Midbrain (tissue), 1 donor: ENCODE results near the gene SLCO4A1.

ENCODE experiments used
- DNase-seq: peaks from one replicate; lab custom pipeline; 2025; lab: John Stamatoyannopoulos, UW

The SLCO4A1 gene

GRCh38 chr20:62642051-62642665 lies at the start of gene SLCO4A1:
TSS of gene SLCO4A1 (plus strand) at chr20:62642503. CDS start at chr20:62656455, 13,952 bp downstream.
- peak; percentile 12 for DNase-seq

GRCh38 chr20:62592506-62593177 lies 49.7 kb upstream of the SLCO4A1 start:
- no peak for DNase-seq

- no peak for DNase-seq
Observed at GRCh38 chr20:62593616-62594015, 48.7 kb upstream of the SLCO4A1 start.

GRCh38 chr20:62595069-62595468 lies 47.2 kb upstream of the SLCO4A1 start:
- no peak for DNase-seq

GRCh38 chr20:62595491-62595890 lies 46.8 kb upstream of the SLCO4A1 start:
- no peak for DNase-seq

- no peak for DNase-seq
Observed at GRCh38 chr20:62596486-62596885, 45.8 kb upstream of the SLCO4A1 start.

GRCh38 chr20:62596921-62597320 lies 45.4 kb upstream of the SLCO4A1 start:
- no peak for DNase-seq

- no peak for DNase-seq
Observed at GRCh38 chr20:62597416-62598115, 44.7 kb upstream of the SLCO4A1 start.

GRCh38 chr20:62598761-62599194 lies 43.5 kb upstream of the SLCO4A1 start:
- no peak for DNase-seq

- no peak for DNase-seq
Observed at GRCh38 chr20:62599216-62600110, 42.8 kb upstream of the SLCO4A1 start.

GRCh38 chr20:62601172-62601571 lies 41.1 kb upstream of the SLCO4A1 start:
- DNase-seq: no peak

GRCh38 chr20:62601714-62602113 lies 40.6 kb upstream of the SLCO4A1 start:
- no peak for DNase-seq

GRCh38 chr20:62602550-62602949 lies 39.8 kb upstream of the SLCO4A1 start:
- DNase-seq: no peak

GRCh38 chr20:62603021-62603906 lies 39.0 kb upstream of the SLCO4A1 start:
- no peak for DNase-seq

- no peak for DNase-seq
Observed at GRCh38 chr20:62603907-62604785, 38.2 kb upstream of the SLCO4A1 start.

GRCh38 chr20:62604796-62605195 lies 37.5 kb upstream of the SLCO4A1 start:
- no peak for DNase-seq

- DNase-seq: no peak
Observed at GRCh38 chr20:62605236-62605943, 36.9 kb upstream of the SLCO4A1 start.

GRCh38 chr20:62606016-62606415 lies 36.3 kb upstream of the SLCO4A1 start:
- no peak for DNase-seq

- DNase-seq: no peak
Observed at GRCh38 chr20:62606551-62607201, 35.6 kb upstream of the SLCO4A1 start.
